PC-9 (cell line): ENCODE measurements around the gene XPO6. TPM values are rescaled to one million over a fixed set of nuclear protein-coding genes. Genes with fewer than 3 reads are reported as not detected.

Experiments
- BruUV-seq: library from RNA; stranded (reverse); fragments of 400-500 nt; replicated peaks from 2 replicates; lab custom pipeline; 2021; lab: Mats Ljungman, UMichigan
- CTCF ChIA-PET: fragments of 300-600 bp; sonication (Branson Sonifier 250); formaldehyde crosslinking; loops from one replicate; lab custom pipeline; 2022; ENCODE audit warnings: antibody characterized with exemption; lab: Charles Lee
- POLR2A ChIA-PET: fragments of 300-600 bp; sonication (Branson Sonifier 250); formaldehyde crosslinking; loops from one replicate; lab custom pipeline; 2022; ENCODE audit warnings: antibody characterized with exemption; ENCODE audit not compliant: unreplicated experiment; lab: Charles Lee
- DNase-seq, 2 experiments: peaks; one replicate each; pipeline versions ENCODE4 v3.0.0 to v3.0.0-alpha.2; 2015 to 2022; ENCODE audit warnings: mixed read lengths in 1 of 2
- H2AFZ ChIP-seq: fragments of 200-600 bp; sonication (generic); 2 replicates; pipeline ENCODE4 v1.8.1; 2017; ENCODE audit warnings: antibody characterized with exemption
- H3F3A ChIP-seq: fragments of 200-600 bp; sonication (generic); 2 replicates; pipeline ENCODE4 v1.8.1; 2017; ENCODE audit warnings: antibody characterized with exemption, mild to moderate bottlenecking, low read depth; ENCODE audit not compliant: insufficient read depth
- H3K27ac ChIP-seq: fragments of 200-600 bp; sonication (generic); 2 replicates; pipeline ENCODE4 v1.6.1; 2016; ENCODE audit warnings: mixed run types
- H3K27me3 ChIP-seq: fragments of 200-600 bp; sonication (generic); 2 replicates; pipeline ENCODE4 v1.6.1; 2016; ENCODE audit warnings: low read depth, mixed run types; ENCODE audit not compliant: insufficient read depth
- H3K36me3 ChIP-seq: fragments of 200-600 bp; sonication (generic); 2 replicates; pipeline ENCODE4 v1.6.1; 2016; ENCODE audit warnings: low read depth, mixed run types
- H3K4me1 ChIP-seq: fragments of 200-600 bp; sonication (generic); replicated peaks from 2 replicates; pipeline ENCODE4 v1.6.1; 2016; ENCODE audit warnings: mixed run types; ENCODE audit not compliant: insufficient read depth
- H3K4me2 ChIP-seq: fragments of 200-600 bp; sonication (generic); 2 replicates; pipeline ENCODE4 v1.6.1; 2017; ENCODE audit warnings: mixed run types
- H3K4me3 ChIP-seq: fragments of 200-600 bp; sonication (generic); 2 replicates; pipeline ENCODE4 v1.6.1; 2016; ENCODE audit warnings: mixed run types
- H3K79me2 ChIP-seq: fragments of 200-600 bp; sonication (generic); 2 replicates; pipeline ENCODE4 v1.6.1; 2017; ENCODE audit warnings: low read depth, mixed run types
- H3K9me2 ChIP-seq: fragments of 200-600 bp; sonication (generic); 2 replicates; pipeline ENCODE4 v1.8.1; 2017; ENCODE audit warnings: mild to moderate bottlenecking; ENCODE audit not compliant: insufficient read depth
- H3K9me3 ChIP-seq: fragments of 200-600 bp; sonication (generic); 2 replicates; pipeline ENCODE4 v1.8.1; 2016; ENCODE audit warnings: low read depth; ENCODE audit not compliant: insufficient read depth
- H4K20me1 ChIP-seq: fragments of 200-600 bp; sonication (generic); 2 replicates; pipeline ENCODE4 v1.8.1; 2017; ENCODE audit not compliant: insufficient read depth
- CTCF ChIP-seq: fragments of 200-600 bp; sonication (generic); conservative IDR thresholded peaks from 2 replicates; pipeline ENCODE4 v1.6.1; 2017; ENCODE audit warnings: mixed run types, antibody characterized with exemption, mild to moderate bottlenecking, moderate library complexity
- EZH2 ChIP-seq: fragments of 200-600 bp; sonication (generic); IDR thresholded peaks from 2 replicates; pipeline ENCODE4 v1.8.0; 2017; ENCODE audit warnings: antibody characterized with exemption, low read depth
- intact Hi-C: fragments of 100-400 bp; cut with micrococcal nuclease; formaldehyde crosslinking; loops from one replicate; pipeline ENCODE4 v1.10.0; 2022; ENCODE audit not compliant: unreplicated experiment
- total RNA-seq: library from RNA; stranded (reverse); gene quantifications from 2 replicates; pipeline ENCODE4 v1.2.3, GENCODE V29; 2021

The XPO6 gene
- total RNA-seq, 1 experiment from 2014 or later, result 154 TPM

GRCh38 chr16:28207399-28207798 is 4.4 kb downstream of the XPO6 start:
- H3K4me2 ChIP-seq, result no peak overlapping the region

DNA sequence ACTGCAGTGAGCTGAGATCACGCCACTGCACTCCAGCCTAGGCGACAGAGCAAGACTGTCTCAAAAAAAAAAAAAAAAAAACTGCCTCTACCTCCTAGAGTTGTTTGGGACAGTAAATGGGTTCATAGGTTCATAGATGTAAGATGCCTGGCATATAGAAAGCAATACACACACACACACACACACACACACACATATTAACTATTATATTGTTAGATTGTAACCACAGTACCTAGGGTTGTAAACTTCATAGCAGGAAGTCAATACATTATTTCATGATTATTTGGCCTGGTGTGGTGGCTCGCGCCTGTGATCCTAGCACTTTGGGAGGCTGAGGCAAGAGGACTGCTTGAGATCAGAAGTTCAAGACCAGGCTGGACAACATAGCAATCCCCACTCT is 5.8 kb downstream of the XPO6 start:
- ChIA-PET CTCF (no interaction called here), POLR2A (interaction anchor here (0.6 kb wide), 1 partner anchor 9 kb away, joined by 3 read pairs; no protein-coding TSS in a partner anchor)
- H4K20me1 ChIP-seq, result peaks cover 55% of the 10 kb centered on the region
- peaks cover 19% of the 10 kb centered on the region; the same call in 1 of the 2 replicates for H3K4me1 ChIP-seq
- no peaks in the 10 kb centered on the region for H3K9me3 ChIP-seq
- no peak for DNase-seq
- no peaks in the 10 kb centered on the region for H3K9me2 ChIP-seq
- H3K79me2 ChIP-seq, result peaks cover 96% of the 10 kb centered on the region
- no peak overlapping the region for H3K4me2 ChIP-seq
- peaks cover 38% of the 10 kb centered on the region for H3K36me3 ChIP-seq
- H3F3A ChIP-seq, result 0 out of 2 replicates have a peak, but pooled peaks cover 5% of the 10 kb centered on the region
- H3K27me3 ChIP-seq, result no peaks in the 10 kb centered on the region
- no peak overlapping the region for H3K27ac ChIP-seq
- H2AFZ ChIP-seq, result no peak overlapping the region
- TF ChIP-seq CTCF, result no peak
- no peak for TF ChIP-seq EZH2
- intact Hi-C loops, result no loop called here
- no peak overlapping the region for H3K4me3 ChIP-seq
- BruUV-seq, result no TSS peak

More at GRCh38 chr16:28207399-28207798, 4.4 kb downstream of the XPO6 start:
- ChIA-PET POLR2A (no interaction called here), CTCF (no interaction called here)
- Histone ChIP-seq H3K9me3 (no peaks in the 10 kb centered on the region), H3K36me3 (peaks cover 38% of the 10 kb centered on the region), H3K4me1 (peaks cover 20% of the 10 kb centered on the region), H4K20me1 (peaks cover 51% of the 10 kb centered on the region), H3K79me2 (peaks cover 86% of the 10 kb centered on the region), H3F3A (peaks cover 5% of the 10 kb centered on the region; the same call in 1 of the 2 replicates), H3K27ac (no peak overlapping the region), H2AFZ (no peak overlapping the region), H3K27me3 (no peaks in the 10 kb centered on the region), H3K4me3 (no peak overlapping the region), H3K9me2 (no peaks in the 10 kb centered on the region)
- TF ChIP-seq EZH2 (no peak), CTCF (no peak)
- no peak for DNase-seq
- no TSS peak for BruUV-seq
- intact Hi-C loops, result no loop called here

DNA sequence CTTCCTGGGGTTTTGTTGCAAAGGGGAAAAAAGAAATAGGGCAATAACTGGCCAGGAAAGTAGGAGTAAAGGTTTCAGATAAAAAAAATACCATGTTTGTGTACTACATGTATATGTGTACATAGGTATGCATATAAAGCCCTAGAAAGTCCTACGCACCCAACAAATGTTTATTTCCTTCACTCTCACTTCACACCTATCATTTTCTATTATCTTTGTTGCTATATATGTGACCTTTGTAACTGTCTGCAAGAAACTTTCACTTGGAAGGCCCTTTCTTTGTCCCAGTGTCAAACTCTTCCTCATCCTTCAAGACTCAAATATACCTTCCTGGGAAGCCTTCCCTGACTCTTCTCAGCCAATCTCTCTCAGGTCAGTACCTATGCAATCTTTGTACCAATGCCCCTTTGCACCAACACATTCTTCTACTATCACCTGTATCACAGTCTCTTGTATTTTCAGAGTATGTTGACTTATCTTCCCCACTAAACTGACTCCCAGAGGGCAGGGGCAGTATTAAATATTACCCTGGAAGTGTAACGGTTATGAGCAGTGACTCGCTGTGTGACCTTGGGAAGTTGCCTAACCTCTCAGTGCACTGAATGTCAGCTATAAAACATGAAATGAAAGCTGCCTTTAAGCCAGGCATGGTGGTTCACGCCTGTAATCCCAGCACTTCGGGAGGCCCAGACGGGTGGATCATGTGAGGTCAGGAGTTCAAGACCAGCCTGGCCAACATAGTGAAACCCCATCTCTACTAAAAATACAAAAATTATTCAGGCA is 6.5 kb downstream of the XPO6 start:
- no peaks in the 10 kb centered on the region for H3K9me3 ChIP-seq
- H3F3A ChIP-seq, result 0 out of 2 replicates have a peak, but pooled peaks cover 5% of the 10 kb centered on the region
- no peak for DNase-seq
- ChIA-PET CTCF (no interaction called here), POLR2A (no interaction called here)
- H3K4me3 ChIP-seq, result no peak overlapping the region
- peaks cover 96% of the 10 kb centered on the region for H3K79me2 ChIP-seq
- peaks cover 41% of the 10 kb centered on the region for H3K36me3 ChIP-seq
- intact Hi-C loops, result no loop called here
- peaks cover 16% of the 10 kb centered on the region; the same call in 1 of the 2 replicates for H3K4me1 ChIP-seq
- no peak overlapping the region for H3K4me2 ChIP-seq
- no peak overlapping the region for H3K27ac ChIP-seq
- no peaks in the 10 kb centered on the region for H3K27me3 ChIP-seq
- TF ChIP-seq CTCF, result no peak
- peaks cover 53% of the 10 kb centered on the region for H4K20me1 ChIP-seq
- no TSS peak for BruUV-seq
- H2AFZ ChIP-seq, result no peak overlapping the region
- no peaks in the 10 kb centered on the region for H3K9me2 ChIP-seq
